GM18858 (cell line): ENCODE measurements around the gene MALRD1.

ENCODE experiments used
- ATAC-seq: cut with Tn5 transposase; IDR thresholded peaks from one replicate; pipeline ENCODE4 v1.9.1; 2021; ENCODE audit not compliant: unreplicated experiment

The MALRD1 gene

GRCh38 chr10:19563388-19564141 is 515.0 kb downstream of the MALRD1 start:
- ATAC-seq = no peak

- no peak for ATAC-seq
Measured at GRCh38 chr10:19570120-19570519, 521.5 kb downstream of the MALRD1 start.

- ATAC-seq = no peak
Measured at GRCh38 chr10:19570991-19571390, 522.4 kb downstream of the MALRD1 start.

GRCh38 chr10:19572056-19572455 is 523.5 kb downstream of the MALRD1 start:
- no peak for ATAC-seq

GRCh38 chr10:19576576-19576975 is 528.0 kb downstream of the MALRD1 start:
- ATAC-seq = no peak

- no peak for ATAC-seq
Measured at GRCh38 chr10:19577381-19577780, 528.8 kb downstream of the MALRD1 start.

- no peak for ATAC-seq
Measured at GRCh38 chr10:19577807-19578206, 529.2 kb downstream of the MALRD1 start.

GRCh38 chr10:19578571-19578970 is 530.0 kb downstream of the MALRD1 start:
- ATAC-seq = no peak

GRCh38 chr10:19579761-19580545 is 531.4 kb downstream of the MALRD1 start:
- no peak for ATAC-seq

GRCh38 chr10:19580691-19581090 is 532.1 kb downstream of the MALRD1 start:
- no peak for ATAC-seq

- no peak for ATAC-seq
Measured at GRCh38 chr10:19588608-19589007, 540.0 kb downstream of the MALRD1 start.

GRCh38 chr10:19592276-19592675 is 543.7 kb downstream of the MALRD1 start:
- ATAC-seq = no peak

- no peak for ATAC-seq
Measured at GRCh38 chr10:19595212-19595845, 546.7 kb downstream of the MALRD1 start.

- no peak for ATAC-seq
Measured at GRCh38 chr10:19605806-19606205, 557.2 kb downstream of the MALRD1 start.

GRCh38 chr10:19606968-19607367 is 558.4 kb downstream of the MALRD1 start:
- no peak for ATAC-seq

- ATAC-seq = no peak
Measured at GRCh38 chr10:19611775-19612174, 563.2 kb downstream of the MALRD1 start.

GRCh38 chr10:19616966-19617365 is 568.4 kb downstream of the MALRD1 start:
- ATAC-seq = no peak

- ATAC-seq = no peak
Measured at GRCh38 chr10:19620811-19621210, 572.2 kb downstream of the MALRD1 start.

- no peak for ATAC-seq
Measured at GRCh38 chr10:19623321-19623720, 574.7 kb downstream of the MALRD1 start.

GRCh38 chr10:19626156-19626555 is 577.6 kb downstream of the MALRD1 start:
- no peak for ATAC-seq

GRCh38 chr10:19628767-19629560 is 580.4 kb downstream of the MALRD1 start:
- ATAC-seq = no peak
